Mesenteric fat pad (tissue), 1 donor: ENCODE results near the gene CUL9. TPM values are rescaled to one million over a fixed set of nuclear protein-coding genes. Genes with fewer than 3 reads are reported as not detected.

Experiments
- DNase-seq: peaks from one replicate; pipeline ENCODE4 v3.0.0-alpha.2; 2020; ENCODE audit warnings: low spot score
- total RNA-seq: library from RNA; stranded (reverse); fragmentation: NEBNext Ultra II Directional; extraction: Animal tissue kit (Norgen Biotek cat#: 25700); gene quantifications from one replicate; pipeline ENCODE4 v1.2.1, GENCODE V29; 2021
- donor health status: DM: yes; HTN: yes; CAD: no.

The CUL9 gene
- total RNA-seq, 1 donor from 2014 or later: 26.6 TPM

GRCh38 chr6:43193929-43194328 lies 11.9 kb downstream of the CUL9 start:
- peak; percentile 14 for DNase-seq

- no peak for DNase-seq
Measured at GRCh38 chr6:43196337-43196736, 14.3 kb downstream of the CUL9 start.

GRCh38 chr6:43199912-43200311 lies 17.9 kb downstream of the CUL9 start:
- DNase-seq: no peak

GRCh38 chr6:43200541-43200940 lies 18.5 kb downstream of the CUL9 start:
- no peak for DNase-seq

GRCh38 chr6:43202451-43202850 lies 20.5 kb downstream of the CUL9 start:
- no peak for DNase-seq

- DNase-seq: no peak
Measured at GRCh38 chr6:43203029-43203717, 21.2 kb downstream of the CUL9 start.

GRCh38 chr6:43203718-43204095 lies 21.7 kb downstream of the CUL9 start:
- DNase-seq: no peak

GRCh38 chr6:43204271-43205105 lies 22.5 kb downstream of the CUL9 start:
- no peak for DNase-seq

- no peak for DNase-seq
Measured at GRCh38 chr6:43205849-43206248, 23.9 kb downstream of the CUL9 start.

- DNase-seq: no peak
Measured at GRCh38 chr6:43207286-43207685, 25.3 kb downstream of the CUL9 start.

GRCh38 chr6:43211955-43212354 lies 30.0 kb downstream of the CUL9 start:
- no peak for DNase-seq

- DNase-seq: no peak
Measured at GRCh38 chr6:43213431-43213830, 31.4 kb downstream of the CUL9 start.

- no peak for DNase-seq
Measured at GRCh38 chr6:43215066-43215465, 33.1 kb downstream of the CUL9 start.

GRCh38 chr6:43216200-43216599 lies 34.2 kb downstream of the CUL9 start:
- no peak for DNase-seq

- DNase-seq: no peak
Measured at GRCh38 chr6:43217351-43217750, 35.4 kb downstream of the CUL9 start.

- DNase-seq: no peak
Measured at GRCh38 chr6:43219119-43219518, 37.1 kb downstream of the CUL9 start.

GRCh38 chr6:43219814-43220213 lies 37.8 kb downstream of the CUL9 start:
- DNase-seq: no peak

GRCh38 chr6:43220439-43220951 lies 38.5 kb downstream of the CUL9 start:
- no peak for DNase-seq

- no peak for DNase-seq
Measured at GRCh38 chr6:43221046-43221972, 39.3 kb downstream of the CUL9 start.

- DNase-seq: no peak
Measured at GRCh38 chr6:43222418-43223059, 40.5 kb downstream of the CUL9 start.

GRCh38 chr6:43223175-43223574 lies 41.2 kb downstream of the CUL9 start:
- DNase-seq: no peak
